DMS153 treated with DMSO at 0.1 percent for 48 hours (cell line): ENCODE measurements around the gene ACSS1.
A peak's percentile ranks its signal among the peaks of the same experiment; 100 is the strongest.

ENCODE experiments used
- DNase-seq: peaks from one replicate; lab custom pipeline; 2025; ENCODE audit not compliant: unreplicated experiment; lab: John Stamatoyannopoulos, UW

The ACSS1 gene

DNA sequence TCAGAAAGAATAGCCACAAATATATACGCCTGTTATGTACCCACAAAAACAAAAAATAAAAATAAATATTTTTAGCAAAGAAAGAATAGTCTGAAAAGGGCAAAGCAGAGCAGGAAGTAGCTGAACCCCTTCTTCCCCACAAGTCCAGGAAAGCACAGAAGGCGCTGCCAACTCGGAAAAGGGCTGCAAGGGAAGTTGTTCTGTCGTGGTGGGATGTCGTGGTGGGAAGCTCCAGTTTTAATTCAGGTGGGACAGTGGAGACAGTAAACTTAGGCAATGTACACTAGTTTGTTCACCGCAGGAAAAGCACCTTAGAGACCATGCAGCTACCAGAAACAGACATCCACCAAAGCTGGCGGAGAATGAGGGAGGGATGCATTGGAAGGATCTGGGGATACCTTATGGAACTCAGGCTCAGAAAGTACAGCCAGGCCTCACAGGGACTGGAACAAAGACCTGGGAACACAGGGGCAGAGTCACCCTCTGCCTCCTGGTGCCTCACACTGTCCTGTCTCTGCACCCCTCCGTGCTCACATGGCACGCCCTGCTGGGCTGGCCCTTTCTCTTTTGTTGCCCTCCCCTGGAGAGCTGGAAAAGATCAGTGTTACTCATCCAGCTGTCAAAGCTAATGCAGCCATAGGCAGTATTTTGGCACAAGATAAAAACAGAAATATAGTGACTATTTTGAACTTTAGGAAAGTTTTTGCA, 62.0 kb downstream of the ACSS1 start:
- DNase-seq: no peak

GRCh38 chr20:24994470-24995368, 63.2 kb downstream of the ACSS1 start:
- peak; percentile 37 for DNase-seq

GRCh38 chr20:24994186-24994465, 63.8 kb downstream of the ACSS1 start:
- no peak for DNase-seq

GRCh38 chr20:24993337-24994185, 64.4 kb downstream of the ACSS1 start:
- DNase-seq: peak; percentile 66

- DNase-seq: peak; percentile 88
Observed at GRCh38 chr20:24992487-24993205, 65.3 kb downstream of the ACSS1 start, which contains the start of gene APMAP. Gene APMAP (minus strand): TSS chr20:24992751. CDS start chr20:24992688, 63 bp downstream.

DNA sequence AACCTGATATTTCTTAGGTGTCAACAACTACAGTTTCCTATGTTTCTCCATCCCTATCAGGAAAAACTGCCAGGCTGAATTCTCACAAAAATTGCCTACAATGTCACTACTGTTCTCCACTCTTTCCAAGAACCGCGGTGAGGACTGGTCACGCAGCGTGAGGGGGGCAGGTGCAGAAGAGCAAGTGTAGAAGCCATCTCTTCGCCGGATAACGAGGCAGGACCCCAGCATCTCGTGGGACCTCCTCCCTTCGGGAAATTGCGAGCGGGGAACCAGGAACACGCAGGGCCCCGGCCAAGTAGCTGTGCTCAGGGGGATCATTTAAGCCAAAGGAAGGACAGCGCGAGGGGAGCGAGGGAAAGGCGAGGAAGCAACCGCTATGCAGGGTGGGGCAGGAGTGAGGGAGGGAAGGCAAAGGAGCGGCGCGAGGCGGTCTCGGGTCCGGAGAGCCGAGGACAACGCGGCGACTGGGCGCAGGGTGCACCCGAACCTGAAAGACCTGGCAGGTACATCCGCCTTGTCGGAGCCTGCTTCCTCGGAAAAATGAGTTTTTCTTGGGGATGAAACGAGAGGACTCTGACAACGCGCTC, 65.9 kb downstream of the ACSS1 start:
- no peak for DNase-seq

GRCh38 chr20:24990810-24991252, 67.1 kb downstream of the ACSS1 start:
- DNase-seq: no peak

DNA sequence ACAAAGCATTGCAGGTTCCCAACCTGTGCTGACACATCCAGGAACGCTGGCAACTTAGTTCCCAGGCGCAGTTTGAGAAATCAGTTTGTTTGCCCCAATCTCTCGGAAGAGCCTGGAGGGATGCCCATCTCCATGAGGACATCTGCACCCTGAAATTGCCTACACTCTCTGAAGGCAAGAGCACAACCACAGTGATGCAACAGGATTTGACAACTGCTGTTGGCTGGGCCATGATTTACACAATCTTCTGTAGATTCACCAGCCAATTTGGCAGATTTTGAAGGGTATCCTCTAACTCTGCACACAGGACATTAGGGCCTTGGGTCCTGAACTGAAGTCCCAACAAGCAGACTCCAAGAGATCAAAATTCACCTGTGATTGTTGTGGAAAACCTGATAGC, 68.8 kb downstream of the ACSS1 start:
- DNase-seq: no peak

DNA sequence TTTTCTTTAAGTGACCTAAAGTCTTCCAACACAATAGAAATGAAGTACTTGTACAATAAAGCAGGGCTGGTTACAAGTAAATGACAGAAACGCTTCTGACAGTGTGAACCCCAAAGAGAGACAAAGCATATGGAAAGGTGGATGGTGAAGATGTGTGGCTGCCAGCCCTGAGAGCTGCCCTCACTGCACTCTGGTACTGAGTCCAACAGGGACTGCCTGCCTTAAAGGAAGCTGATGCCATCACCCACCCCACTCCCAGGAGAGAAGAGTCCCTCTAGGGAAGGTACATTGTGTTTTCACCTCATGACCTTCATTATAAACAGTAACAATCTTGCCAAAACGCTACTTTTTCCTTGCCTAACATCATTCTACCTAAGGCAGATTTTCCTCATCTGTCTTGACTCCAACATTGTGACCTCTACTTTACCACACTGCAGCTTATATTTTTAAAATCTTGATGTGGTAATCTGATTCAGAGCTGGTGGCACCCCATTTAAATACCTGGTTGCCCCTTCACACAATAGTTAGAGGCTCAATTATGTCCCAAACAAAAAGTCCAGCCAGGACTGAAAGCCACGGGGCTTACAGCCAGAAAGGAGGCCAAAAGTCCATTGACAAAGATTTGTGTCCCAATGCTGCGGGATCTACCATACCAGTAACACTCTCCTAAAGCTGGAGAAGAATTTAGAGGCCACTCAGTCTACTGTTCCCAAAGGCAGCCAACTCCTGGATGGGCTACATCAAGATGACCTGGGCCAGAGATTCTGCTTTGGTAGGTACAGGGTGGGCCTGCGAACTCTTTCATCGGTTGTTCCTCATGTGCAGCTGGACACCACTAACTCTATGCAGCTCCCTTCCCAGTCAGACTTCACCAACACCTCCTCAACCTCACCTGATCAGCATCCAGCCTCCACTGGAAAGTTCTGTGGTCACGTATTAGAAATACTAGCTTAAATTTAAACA, 69.8 kb downstream of the ACSS1 start:
- no peak for DNase-seq

DNA sequence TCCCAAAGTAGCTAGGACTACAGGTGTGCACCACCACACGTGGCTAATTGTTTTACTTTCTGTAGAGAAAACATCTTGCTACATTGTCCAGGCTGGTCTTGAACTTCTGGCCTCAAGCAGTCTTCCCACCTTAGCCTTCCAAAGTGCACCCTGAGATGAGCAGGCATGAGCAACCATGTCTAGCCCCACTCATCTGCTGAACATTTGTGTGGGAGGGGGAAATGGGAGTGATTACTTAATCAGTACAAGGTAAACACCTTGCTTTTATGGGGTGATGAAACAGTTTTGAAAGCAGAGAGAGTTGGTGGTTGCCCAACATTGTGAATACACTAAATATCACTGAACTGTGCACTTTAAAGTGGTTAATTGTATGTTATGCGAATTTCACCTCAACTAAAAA, 70.7 kb downstream of the ACSS1 start:
- no peak for DNase-seq

DNA sequence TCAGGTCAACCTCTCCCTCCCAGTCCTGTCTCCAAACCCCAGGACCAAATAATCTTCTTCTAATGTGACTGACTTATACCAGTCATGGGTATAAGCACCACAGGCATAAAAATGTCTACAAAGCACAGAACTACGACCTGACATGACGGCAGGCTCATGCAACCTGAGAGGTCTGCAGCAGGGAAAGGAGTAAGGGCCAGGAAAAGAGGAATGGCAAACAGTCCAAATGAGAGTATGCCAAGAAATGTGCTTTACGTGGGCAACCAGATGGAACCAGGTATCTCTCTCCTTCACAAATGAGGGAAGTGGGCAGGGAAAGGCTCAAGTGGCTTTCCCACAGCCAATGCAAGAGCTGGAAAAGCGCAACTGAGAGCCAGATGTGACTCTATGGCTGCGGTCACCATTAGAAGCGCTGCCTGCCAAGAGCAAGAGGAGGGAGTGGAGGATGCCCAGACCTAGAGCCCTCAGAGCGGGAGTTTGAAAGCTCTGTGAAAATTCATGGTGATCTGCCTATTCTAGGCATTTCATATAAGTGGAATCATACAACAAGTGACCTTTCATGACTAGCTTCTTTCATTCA, 71.4 kb downstream of the ACSS1 start:
- DNase-seq: no peak

- DNase-seq: no peak
Observed at GRCh38 chr20:24985802-24986201, 72.1 kb downstream of the ACSS1 start.

GRCh38 chr20:24984961-24985640, 72.8 kb downstream of the ACSS1 start:
- DNase-seq: no peak

- no peak for DNase-seq
Observed at GRCh38 chr20:24983896-24984295, 74.0 kb downstream of the ACSS1 start.

- no peak for DNase-seq
Observed at GRCh38 chr20:24981790-24982189, 76.1 kb downstream of the ACSS1 start.

GRCh38 chr20:24981282-24981681, 76.7 kb downstream of the ACSS1 start:
- DNase-seq: no peak

DNA sequence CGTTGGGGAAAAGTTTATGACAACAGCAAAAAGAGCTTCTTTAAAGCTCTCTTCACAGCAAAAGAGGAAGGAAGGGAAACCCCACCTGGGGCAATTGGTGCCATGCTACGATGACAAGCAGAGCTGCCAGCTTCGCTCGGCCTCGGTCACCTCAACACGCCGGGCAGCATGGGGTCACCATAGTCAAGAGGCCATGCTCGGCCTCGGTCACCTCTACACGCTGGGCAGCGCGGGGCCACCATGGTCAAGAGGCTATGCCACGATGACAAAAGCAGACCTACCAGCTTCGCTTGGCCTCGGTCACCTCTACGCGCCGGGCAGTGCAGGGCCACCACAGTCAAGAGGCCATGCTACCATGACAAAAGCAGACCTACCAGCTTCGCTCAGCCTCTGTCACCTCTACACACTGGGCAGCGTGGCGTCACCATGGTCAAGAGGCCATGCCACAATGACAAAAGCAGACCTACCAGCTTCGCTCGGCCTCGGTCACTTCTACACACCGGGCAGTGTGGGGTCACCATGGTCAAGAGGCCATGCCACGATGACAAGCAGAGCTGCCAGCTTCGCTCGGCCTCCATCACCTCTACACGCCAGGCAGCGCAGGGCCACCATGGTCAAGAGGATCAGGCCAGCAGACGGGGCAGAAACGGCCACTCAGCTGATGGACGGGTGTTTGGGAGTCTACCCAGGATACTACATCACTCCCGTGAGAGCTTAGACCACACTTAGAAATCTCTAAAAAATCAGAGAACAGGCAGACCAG, 77.5 kb downstream of the ACSS1 start:
- no peak for DNase-seq
